CD4-positive, alpha-beta T cell treated with Interleukin-6 at 100 ng/mL for 8 hours (primary cell): ENCODE data around the gene FKBP15.
"Not testable (repeated sequence)": the region's sequence is repeated elsewhere in the genome, so short reads cannot be mapped to it uniquely, and the experiment has no call there.

Experiments
- DNase-seq: peaks from one replicate; pipeline ENCODE4 v3.0.0-alpha.2; 2020; ENCODE audit warnings: mixed read lengths, low spot score

Gene FKBP15

DNA sequence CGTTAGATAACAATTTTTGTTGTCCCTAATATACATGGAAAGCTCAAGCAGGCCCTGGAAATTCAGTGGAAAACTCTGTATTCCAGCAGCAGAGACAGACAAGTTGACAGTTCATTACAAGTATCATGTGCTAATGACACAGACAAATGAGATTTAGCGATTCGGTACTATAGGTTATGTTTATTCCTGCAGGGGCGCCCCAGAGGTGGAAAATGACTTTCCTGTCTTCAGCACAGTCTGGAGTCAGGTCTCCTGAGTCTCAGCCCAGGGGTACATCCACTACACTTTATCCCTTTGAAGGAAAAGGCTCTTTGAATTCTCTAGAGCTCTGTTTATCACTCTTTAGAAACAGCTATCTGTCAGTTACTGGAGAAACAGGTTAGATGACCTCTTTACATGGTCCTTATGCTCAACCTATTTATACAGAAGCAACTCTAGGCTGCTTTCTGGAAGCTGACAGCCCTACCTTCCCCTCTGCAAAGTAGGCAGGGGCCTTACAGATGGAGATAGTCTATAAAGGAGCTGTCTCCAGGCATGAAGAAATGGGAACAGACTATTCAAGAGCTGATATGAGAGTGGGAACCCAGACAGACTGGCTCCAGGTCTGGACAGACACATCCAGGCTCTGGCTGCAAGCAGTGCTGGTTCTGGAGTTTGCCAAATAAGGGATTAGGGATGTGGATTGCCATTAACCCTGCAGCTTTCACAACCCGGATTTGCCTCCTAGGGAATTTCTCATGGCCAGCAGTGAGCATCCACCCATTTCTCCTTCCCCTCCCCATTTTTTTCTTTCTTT lies 77.4 kb downstream of the FKBP15 start:
- DNase-seq: no peak

DNA sequence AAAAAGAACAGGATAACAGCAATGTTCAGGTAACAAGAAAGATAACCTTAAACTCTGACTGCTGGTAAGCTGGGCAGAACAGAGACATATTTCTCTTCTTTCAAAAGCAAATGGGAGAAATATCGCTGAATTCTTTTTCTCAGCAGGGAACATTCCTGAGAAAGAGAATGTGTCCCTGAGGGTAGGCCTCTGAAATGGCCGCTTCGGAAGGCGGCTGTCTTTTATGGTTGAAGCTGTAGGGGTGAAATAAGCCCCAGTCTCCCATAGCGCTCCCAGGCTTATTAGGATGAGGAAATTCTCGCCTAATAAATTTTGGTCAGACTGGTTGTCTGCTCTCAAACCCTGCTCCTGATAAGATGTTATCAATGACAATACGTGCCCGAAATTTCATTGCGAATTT lies 80.2 kb downstream of the FKBP15 start:
- DNase-seq: not testable (repeated sequence)

DNA sequence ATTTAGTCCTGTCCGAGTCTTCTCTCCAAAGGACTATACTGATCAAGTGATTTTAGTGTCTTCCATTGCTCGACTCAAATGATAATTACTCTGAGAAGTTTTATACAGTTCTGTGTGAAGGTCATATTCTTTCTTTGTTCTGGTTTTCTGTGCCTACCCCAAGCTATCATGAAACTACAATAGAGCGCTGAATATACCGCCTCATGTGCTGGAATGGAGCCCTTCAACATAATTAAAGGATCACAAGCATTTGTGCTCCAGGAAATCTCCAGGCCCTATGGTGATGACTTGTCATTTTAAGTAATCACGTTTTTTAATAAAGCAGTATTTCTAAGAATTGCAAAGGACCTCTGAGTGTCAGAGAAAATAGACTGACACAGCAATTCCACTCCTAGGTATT lies 81.1 kb downstream of the FKBP15 start:
- no peak for DNase-seq

DNA sequence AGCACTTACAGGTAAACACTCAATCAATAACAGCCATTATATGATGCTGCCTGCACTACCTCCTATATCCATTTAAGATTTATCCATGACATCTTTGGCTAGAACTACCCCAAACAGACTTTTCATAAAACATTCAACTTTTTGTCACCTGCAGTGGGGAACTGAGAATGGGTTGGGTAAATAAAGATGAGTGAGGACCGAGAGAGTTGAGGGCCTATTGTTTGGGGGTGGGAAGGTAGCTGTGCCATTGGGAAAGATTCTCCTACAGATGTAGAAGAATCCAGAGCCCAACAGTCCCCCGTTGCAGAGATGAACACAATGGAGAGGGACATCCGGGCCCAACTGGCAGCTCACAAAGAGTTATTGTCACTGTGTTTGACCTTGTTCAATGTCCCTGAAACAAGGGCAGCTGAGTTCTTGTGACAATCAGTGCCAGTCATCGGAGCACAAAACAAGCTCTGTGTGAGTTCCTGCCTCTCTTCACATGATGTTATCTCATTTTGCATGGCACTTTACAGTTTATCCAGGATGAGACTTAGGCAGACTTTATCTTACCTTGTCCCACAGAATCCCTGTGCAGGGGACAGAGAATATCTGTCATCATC lies 81.8 kb downstream of the FKBP15 start:
- no peak for DNase-seq

DNA sequence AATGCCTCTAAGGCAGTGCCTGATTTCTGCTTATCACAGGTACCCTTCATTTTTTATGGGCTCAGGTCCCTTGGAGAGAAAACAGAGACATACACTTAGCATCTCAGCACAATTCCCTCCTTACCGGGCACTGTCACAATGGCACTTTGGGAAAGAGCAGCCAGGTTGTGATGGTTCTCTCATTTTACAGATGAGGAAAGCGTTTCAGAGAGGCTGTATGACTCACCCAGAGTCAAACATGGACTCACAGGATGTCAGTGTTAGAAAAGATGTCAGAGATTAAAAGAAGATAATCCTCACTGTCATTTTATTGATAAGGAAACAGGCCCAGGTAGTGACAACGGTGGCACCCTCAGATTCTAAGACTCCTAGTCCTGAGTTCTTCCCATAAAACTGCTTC lies 82.3 kb downstream of the FKBP15 start:
- no peak for DNase-seq

DNA sequence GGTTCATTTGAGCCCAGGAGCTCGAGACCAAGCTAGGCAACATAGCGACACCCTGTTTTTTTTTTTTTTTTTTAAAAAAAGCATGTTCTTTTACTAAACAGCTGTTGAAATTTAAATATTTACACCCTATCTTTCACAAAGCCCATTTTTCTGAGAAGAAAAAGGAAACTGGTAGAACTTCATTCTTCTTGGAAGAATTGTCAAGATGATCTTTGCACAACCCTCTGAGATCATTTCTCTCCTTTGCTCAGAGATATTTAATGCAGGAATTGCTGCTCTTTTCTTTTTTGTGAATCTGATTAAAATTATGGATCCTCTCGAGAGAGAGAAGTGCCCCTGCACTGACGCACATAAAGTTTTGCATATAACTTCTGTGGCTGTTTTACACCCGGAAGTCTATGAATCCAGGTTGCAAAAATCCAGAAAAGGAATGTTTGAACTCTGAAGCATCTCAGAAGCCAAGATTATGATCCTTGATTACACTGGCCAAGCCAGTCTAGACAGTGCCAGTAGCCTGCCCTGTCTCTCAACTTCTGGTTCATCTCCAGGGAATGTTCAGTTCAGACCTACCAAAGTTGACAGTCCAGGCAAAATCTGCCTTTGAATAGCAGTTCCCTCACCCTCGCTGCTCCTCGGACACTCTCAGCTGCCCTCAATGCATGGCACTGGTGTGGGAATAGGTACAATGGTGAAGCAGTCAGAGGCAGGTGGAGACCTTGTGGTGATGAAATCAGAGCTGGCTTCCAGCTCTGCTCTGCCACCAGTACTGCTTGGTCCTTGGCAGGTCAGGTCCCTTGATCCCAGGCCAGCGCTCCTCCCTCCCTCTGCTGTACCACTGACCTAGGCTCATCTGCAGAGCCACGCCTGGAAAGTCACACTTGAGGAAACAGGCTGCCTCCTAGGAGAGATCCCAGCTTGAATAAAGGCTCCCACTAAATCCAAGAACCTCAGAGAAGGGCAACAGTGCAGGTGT lies 83.6 kb downstream of the FKBP15 start:
- no peak for DNase-seq

DNA sequence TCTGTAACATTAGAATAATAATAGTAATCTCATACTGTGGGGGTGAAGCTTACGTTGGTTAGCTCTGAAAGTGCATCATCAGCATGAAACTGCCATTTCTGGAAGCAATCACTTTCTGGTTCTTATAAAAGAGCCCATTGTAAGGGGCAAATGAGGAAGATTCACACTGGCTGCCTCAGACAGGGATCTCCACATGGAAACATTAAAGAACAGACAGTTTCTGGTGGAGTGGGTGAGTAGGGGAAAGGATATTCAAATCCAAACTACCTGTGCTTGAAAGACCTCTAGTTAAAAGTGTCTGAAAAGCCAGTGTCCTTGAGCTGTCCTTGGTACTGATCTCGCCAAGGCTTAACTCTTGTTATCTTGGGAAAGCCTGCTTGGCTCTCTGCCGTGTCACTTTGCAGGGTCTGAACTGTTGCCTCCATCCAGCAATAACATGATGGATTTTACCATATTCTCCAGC lies 89.4 kb downstream of the FKBP15 start:
- DNase-seq: no peak

DNA sequence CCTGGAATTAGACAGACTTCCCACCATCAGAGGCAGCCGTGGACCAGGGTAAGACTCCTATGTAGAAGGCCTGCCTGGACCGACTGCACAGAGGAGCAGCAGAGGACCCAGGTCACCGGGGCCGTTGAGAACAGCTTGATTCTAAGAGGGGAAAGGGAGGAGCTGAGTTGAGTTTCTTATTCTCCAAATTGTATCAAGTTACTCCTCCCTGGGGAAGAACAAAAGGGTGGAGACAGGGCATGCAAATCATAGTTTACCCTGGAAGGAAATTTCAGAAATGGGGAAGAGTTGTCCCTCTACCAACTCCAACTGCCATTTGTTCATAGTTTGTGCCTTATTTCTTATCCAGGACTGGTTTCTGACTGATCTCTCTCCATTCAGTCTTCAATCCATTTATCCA lies 91.2 kb downstream of the FKBP15 start:
- DNase-seq: no peak

DNA sequence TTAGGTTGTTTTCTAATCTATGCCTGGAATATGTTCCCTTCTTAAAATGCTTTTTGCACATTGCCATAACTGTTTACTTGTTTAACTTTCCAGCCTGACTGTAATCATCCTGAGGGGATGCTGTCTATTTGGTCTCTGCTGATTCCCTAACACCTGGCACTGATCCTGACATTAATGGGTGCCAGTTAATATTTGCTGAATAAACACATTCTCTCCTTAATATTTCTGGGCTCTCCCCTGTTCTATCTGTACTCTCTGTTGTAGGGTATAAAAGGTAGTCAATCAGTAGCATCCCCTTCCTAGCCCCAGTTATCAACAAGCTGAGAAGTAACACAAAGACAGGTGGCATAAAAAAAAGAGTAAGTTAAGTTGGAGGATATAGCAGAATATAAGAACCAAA lies 91.6 kb downstream of the FKBP15 start:
- no peak for DNase-seq

DNA sequence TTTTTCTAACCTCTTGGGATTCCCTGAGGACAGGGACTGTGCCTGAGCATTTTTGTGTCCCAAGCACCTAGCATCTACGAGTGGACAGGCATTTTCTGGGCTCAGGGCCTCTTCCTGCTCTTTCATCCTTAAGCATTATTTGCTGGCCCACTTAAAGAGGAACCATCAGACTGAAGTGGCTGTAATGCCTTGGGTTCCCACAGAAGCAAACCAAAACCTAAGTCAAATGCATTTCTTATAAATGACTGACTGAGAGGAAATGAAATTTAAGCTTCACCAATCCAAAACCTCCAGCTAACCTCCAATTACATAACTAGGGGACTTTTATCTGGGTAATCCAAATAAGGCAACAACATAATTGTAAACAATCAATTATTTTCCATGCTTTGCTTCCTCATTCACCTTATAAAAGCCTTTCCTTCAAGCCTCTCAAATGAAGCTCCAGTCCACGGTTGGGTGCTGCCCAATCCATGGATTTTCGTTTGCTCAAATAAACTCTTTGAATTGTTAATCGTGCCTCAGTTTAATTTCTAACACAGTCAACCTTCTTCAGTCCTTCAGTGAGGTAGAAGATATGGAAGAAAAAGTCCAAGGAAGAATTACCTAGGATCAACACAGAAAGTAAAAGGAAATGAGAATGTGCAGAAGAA lies 95.6 kb downstream of the FKBP15 start:
- DNase-seq: no peak

DNA sequence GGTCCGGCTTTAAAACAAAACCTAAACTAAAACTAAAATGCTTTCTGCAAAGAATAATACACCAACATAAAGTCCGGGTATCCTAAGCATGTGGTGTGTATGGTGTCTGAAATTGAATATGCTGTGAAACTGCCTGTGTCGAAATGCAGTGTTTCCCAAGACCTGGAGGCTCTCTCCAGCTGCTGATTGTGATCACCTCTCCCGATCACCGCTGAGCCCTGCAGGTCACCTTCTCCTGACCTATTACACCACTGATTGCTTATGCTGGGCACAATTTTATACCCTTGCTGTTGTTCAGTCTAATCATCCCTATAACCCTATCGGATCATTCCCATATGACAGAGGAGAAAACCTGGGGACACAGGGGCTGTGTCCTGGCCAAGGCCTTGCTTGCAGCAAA lies 102.2 kb downstream of the FKBP15 start:
- DNase-seq: not testable (repeated sequence)
